Stimulated activated CD8-positive, alpha-beta memory T cell treated with anti-CD3 and anti-CD28 coated beads, Interleukin-4, amount 100 ng/mL, for 48 hours (primary cell): ENCODE data around the gene SEPTIN1.
"Not testable (repeated sequence)": the region's sequence is repeated elsewhere in the genome, so short reads cannot be mapped to it uniquely, and the experiment has no call there.

Experiments used
- DNase-seq: peaks from one replicate; pipeline ENCODE4 v3.0.0-alpha.2; 2020

Gene SEPTIN1

DNA sequence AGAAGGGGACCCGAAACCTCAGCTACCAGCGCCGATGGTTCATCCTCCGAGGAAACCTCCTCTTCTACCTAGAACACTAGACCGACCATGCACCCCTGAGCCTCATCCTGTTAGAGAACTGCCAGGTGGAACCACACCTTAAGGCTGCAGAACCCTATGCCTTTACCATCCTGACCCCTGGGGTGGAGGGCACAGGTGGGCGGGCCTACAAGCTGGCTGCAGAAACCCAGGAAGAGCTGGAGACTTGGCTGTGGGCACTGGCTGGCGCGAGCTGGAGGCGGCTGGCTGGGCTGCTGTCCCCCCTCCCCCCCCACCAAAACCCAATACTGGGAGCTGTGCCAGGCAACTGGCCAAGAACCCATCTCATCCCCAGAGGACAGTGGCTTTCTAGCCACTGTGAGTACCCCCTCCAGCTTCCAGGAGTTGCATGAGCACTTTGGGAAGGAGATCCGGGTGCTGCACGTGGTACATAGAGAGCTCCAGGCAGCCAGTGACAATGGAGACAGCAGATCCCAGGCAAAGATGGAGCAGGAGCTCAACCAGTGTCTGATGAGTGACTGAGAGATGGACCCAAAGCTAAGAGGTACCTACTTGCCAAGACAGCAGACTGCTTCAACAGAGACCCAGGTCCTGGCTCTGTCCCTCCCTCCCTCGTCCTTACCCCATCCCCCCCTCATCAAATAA lies 25.8 kb downstream of the SEPTIN1 start:
- DNase-seq, result no peak

DNA sequence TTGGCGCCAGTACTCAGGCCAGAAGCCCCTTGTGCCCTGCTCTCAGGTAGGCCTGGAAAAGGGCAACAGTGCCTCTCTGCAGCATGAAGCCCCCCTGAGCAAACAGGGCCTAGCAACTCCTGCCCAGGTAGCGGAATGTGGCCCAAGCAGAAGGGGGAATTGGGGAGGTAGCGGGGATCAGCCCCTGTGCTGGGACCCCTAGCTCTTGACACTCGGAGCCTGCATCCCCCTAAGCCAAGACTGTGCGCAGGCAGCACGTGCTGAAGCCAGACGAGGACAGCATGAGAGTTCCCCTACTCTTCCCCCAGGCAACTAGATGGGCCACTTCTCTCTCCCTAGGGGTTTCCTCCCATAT lies 26.4 kb downstream of the SEPTIN1 start:
- DNase-seq, result no peak

DNA sequence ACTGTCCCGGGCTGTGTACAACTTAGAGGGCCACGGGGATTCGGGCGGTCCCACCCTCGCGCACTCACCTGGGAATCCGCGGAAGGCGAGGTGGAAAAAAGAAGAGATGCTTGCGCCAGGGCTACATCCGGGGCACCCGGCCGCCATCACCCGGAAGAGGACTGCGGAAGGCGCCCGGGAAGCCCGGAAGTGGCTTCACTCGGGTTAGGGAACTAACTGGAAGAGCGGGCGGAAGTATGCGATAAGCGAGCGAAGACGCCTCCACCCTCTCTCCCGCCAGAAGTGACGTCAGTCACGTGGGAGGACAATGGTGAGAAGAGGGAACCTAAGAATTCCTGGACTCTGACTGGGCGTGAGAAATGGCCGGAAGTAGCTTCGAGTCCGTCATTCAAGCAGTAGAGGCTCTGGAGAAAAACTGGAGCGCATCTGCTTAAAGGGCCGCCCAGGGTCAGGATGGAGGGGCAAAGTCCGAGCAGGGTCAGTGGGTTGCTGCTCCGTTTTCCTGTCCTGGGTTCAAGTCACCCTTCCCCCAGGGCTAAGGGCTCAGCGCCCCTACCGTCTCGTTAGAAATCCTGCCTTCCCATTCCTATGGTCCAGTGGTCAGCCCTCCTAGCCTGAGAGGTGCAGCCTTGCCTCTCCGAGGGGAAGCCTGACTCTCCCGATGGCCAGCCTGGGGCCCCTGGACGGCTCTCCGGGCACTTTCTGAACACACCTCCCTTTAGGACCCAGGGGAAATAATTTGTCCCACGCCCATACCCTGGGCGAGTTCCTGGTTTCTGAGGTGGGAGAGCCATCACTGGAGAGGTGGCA lies 27.0 kb downstream of the SEPTIN1 start, which contains the start of gene CD2BP2:
Gene CD2BP2, minus strand, starts transcription at position 165 of the 810 bp plus-strand sequence. CDS start 627 bp downstream, outside the sequence.
- DNase-seq, result peak; percentile 94

DNA sequence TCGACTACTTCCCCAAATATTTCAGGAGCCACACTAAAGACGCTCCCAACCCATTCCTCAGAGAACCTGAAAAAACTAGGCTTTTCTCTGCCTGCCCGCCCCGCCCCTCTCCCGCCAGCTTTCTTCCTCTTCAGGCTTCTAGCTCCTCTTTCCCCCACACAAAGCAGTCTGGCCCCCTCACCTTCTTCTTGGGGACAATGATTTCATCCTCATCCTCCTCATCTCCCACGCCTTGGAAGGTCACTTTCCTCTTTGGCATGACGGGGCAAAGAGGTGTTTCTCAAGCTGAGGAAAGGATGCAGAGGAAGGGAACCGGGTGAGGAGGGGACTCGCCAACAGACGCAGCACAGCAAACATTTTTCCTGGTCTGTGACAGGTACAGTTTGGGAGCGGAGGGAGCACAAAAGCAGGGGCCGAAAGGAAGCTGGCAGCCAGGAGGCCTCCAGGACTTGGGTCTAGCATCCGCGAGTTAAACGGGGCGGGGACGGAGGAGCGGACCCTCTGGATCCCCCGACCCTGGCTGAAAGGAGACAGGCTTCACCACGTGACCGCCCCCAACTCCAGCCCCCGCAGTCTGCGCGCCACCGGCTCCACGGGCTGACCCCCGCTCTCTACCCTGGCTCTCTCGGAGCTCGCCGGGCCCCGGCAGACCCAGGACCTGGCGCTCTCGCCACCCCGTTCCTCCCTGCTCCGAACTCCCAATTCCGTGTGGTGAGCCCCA lies 27.8 kb downstream of the SEPTIN1 start:
- no peak for DNase-seq

DNA sequence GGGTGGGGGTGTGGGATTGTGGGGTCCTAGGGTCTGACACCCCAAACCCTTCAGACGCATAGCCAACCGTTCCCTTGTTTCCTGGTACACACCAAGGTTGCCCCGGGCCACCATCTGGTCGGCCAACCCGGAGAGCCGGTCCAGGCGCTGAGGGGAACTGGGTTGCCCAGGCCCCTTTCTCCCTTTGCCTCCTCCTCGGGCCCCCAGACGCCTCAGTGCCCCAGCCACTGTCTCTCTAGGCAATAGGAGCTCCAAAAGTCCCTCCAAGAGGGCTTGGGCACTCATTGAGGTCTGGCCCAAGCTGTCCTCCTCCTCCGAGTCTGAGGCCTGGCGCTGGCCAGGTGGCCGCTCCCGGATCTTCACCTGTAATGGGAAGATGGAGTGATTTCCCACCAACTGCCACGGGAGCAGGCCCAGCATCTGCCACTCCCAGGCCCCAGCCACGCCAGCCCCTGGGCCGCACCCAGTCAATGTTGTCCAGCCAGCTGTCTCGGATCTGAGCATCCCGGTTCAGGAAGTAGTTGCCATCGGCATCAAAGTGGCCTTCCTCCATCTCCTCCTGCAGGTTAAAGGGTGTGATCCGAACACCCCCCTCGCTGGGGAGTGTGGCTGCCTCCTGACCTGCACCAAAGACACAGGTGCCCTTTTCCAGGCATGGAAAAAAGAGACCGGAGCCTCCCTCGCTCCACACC lies 28.8 kb downstream of the SEPTIN1 start:
- DNase-seq, result no peak

DNA sequence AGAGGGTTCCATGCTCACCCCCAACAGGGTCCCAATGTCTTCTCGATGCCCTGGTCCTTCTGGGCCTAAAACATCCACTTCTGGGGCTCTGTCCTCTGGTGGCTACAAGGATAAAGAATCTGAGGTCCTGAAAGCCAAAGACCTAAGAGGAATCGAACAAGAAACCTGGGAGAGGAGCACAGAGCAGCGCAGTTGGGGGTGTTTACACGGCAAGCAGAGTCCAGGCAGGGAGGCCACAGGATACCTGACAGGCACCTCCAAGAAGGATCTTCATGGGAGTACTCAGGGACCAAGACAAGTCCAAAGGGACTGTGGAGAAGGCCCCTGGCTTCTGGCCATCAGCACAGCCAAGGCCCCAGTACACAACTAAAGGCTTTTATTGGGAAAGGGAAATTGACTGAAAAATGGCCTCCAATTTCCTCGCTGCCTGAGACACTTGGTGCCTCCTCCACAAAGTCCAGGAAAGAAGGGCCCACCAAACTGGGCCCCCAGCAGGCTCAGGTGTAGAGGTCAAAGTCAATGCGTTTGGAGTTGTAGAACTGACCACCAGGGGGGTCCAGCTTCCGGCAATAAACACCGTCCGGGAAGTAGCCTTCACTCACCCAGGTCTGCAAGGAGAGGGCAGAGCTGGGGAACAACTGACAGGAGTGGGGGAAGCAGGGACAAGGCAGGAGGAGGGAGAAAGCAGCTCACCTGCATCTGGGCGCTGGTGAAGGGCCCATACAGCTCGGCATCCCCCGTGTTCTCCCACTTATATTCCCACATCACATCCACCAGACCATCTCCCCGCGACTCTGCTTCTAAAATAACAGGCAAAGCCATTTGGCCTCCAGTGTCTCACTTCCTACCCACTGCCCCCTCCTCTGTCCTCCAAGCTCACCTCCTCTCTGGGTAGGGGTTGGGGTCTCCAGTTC lies 29.6 kb downstream of the SEPTIN1 start:
- no peak for DNase-seq

DNA sequence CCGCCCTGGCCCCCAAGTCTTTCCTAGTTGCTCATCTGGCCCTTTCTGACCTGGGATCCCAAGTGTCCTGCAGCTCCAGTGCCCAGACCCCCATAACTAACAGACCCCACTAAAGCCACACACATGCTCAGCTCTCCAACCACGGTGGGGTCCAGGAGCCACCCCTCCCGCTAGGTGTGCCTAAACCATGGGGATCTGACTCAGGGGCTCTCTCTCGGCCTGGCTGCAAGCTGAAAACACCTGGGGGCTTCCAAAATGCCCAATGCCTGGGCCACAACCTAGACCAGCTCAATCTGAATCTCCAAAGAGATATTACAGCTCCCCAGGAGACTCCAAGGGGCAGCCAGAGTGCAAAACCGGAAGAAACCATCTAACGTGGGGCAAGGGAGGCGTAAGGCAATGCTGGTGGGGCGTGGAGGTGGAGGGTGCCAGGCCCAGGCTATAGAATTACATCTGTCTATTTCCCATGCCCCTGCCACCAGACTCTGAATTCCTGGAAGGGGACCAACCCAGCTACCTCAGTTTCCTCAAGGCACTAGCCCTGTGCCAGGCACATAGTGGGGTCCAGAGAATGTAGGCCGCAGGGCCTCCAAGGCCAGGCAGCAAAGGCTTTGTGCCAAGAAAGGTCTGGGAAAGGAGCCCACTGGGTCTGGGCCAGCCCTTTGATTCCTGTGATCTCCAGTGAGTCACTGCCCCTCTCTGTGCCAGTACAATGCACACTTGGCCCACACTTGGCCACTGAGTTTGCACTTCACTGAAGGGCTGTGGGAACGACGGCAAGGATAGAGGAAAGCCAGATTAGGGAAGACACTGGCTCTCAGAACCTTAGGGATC lies 30.6 kb downstream of the SEPTIN1 start:
- no peak for DNase-seq

DNA sequence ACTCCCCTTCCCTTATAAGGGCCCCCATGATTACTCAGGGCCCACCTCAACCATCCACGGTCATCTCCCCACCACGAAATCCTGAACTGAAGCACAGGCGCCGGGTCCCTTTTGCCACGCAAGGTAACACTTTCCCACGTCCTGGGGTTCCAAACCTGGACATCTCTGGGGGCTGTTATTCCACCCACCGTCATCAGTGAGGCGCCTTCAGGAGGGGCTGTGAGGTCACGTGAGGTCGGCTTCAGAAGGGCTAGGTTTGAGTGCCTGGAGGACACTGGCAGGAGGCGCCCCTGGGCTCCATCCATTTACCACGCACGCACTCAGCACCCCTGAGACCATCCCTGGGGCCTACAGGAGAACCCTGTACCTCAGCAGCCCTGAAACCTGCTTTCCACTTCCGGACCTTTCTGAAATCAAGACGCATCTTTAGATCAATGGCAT lies 31.3 kb downstream of the SEPTIN1 start:
- DNase-seq, result no peak

DNA sequence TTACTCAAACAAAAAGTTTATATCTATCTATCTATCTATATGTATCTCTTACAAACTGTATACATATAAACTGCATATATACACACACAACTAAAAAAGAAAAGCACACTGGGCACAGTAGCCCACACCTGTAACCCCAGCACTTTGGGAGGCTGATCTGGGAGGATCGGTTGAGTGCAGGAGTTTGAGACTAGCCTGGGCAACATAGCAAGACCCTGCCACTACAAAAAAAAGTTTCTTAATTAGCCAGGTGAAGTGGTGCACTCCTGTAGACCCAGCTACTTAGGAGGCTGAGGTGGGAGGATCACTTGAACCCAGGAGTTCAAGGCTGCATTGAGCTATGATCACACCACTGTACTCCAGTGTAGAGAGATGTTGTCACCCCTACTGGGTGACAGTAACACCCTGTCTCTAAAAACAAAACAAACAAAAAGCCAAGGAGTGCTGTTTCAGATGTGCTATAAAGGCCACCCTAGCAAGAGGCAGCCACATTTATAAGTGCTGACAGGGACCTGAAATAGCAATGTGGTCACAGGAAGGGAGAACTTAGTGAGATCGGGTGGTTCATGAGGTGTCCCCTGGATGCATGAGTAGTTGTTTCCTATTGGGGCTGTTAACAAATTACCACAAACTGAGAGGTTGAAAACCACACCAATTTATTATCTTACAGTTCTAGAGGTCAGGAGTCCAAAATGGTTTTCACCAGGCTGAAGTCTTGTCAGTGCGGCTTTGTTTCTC lies 32.1 kb downstream of the SEPTIN1 start:
- no peak for DNase-seq

DNA sequence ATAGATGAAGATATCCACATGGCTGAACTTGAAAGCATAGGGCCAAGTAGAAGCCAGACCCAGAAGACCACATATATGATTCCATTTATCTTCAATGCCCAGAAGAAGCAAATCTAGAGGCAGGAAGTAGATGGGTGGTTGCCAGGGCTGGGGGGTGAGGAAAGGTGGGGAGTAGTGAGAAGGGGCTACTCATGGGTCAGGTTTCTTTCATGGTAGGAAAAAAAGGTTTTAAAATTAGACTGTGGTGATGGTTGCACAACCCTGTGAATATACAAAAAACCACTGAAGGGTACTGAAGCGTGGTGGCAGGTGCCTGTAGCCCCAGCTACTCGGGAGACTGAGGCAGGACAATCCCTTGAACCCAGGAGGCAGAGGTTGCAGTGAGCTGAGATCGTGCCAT lies 32.7 kb downstream of the SEPTIN1 start:
- DNase-seq, result no peak

DNA sequence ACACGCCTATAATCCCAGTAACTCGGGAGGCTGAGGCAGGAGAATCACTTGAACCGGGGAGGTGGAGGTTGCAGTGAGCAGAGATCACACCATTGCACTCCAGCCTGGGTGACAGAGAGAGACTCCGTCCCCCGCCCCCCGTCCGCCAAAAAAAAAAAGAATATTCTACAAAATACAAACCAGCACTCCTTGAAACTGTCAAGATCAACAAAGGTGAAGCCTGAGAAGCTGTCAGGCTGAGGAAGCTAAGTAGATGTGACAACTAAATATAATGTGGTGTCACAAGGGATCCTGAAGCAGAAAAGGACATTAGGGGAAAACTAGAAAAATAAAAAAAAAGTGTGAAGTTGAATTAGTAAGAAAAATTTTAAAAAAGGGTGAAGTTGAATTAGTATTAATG lies 33.4 kb downstream of the SEPTIN1 start:
- DNase-seq, result no peak

DNA sequence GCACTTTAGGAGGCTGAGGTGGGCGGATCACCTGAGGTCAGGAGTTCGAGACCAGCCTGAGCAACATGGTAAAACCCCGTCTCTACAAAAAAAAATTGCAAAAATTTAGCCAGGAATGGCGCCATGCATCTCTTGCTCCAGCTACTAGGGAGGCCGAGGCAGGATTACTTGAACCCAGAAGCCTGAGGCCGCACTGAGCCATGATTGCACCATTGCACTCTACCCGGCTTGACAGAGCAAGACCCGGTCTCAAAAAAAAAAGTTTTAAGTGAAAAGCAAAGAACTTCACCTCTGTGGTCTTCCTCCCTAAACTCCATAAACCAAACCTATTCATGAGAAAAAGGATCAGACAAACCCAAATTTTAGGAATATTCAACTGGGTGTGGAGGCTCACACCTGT lies 34.2 kb downstream of the SEPTIN1 start:
- no peak for DNase-seq

DNA sequence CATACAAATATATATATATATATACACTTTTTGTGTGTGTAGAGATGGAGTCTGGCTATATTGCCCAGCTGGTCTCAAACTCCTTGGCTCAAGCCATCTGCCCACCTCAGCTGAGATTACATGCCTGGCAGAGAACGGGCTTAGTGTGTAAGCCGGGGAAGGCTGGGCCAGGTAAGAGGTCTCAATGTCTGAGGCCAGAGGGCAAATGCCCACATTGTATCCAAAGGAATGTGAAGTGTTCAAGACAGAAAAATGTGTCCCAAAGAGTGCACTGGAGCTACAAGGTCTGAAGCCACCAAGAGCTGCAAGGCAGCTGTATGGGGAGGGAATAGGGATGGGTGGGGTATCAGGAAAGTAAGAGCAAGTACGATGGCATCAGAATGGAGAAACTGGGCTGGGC lies 36.1 kb downstream of the SEPTIN1 start:
- no peak for DNase-seq

DNA sequence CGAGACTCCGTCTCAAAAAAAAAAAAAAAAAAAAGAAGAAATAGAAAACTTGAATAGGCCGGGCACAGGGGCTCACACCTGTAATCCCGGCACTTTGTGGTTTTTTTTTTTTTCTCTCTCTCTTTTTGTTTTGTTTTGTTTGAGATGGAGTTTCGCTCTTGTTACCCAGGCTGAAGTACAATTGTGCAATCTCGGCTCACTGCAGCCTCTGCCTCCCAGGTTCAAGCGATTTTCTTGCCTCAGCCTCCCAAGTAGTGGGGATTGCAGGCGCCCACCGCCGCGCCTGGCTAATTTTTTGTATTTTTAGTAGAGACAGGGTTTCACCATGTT lies 38.9 kb downstream of the SEPTIN1 start:
- DNase-seq, result not testable (repeated sequence)

DNA sequence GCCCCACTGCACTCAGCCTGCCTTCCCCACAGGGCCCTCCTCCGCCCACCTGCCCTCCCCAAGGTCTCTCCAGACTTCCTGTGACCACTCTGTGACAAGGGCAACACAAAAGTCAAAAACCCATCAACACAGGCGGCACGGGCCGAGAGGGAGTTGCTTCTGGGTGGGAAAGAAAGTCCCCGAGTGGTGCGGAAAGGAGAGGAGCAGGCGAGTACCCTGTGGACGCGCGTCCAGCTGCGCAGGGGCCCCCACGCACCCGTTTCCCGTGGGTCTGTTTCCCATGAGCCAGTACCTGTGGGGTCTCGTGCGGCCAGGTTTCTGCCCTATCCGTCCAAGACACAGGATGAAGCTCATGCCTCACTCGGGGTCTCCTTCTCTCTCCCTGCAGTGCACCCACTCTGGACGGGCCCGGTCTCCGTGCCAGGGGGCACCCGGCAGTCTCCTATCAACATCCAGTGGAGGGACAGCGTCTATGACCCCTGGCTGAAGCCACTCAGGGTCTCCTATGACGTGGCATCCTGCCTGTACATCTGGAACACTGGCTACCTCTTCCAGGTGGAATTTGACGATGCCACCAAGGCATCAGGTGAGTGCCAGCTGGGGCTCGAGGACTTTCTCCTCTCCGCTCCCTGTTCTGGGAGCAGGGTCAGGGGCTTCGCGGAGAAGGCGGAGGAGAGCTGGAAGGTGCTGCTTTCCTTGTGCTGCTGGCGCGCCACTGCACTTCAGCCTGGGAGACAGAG lies 39.4 kb downstream of the SEPTIN1 start:
- peak; percentile 20 for DNase-seq

DNA sequence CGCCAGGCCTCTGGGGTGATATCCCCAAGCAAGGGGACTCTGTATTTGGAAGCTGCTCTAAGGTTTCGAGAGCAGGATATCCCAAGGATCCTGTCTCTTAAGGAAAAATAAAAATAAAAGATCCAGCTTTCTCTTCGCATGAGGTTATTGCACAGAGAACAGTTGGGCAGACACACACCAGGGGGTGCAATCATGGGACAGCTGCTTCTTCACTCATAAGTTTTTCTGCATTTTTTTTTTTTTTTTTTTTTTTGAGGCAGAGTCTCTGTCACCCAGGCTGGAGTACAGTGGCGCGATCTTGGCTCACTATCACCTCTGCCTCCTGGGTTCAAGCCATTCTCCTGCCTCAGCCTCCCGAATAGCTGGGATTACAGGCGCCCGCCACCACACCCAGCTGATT lies 40.4 kb downstream of the SEPTIN1 start:
- not testable (repeated sequence) for DNase-seq

DNA sequence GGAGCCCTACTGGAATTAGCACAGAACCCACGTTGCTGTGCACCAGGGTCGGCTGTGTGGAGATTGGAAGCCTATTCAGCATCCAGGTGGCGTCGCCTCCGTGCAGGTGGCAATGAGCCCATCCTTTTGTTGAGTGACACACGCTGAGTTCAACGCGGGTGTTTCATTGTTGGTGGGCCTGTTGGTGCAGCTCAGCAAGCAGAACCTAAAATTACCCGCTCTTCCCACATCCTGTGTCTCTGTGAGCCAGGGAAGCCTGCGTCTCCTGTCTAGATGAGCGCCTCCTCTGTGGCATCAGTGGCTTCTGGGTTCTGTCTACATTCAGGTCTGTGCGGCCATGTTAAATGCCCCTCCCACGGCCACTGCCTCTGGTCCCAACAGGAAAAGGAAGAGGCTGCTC lies 41.7 kb downstream of the SEPTIN1 start:
- DNase-seq, result peak; percentile 23

DNA sequence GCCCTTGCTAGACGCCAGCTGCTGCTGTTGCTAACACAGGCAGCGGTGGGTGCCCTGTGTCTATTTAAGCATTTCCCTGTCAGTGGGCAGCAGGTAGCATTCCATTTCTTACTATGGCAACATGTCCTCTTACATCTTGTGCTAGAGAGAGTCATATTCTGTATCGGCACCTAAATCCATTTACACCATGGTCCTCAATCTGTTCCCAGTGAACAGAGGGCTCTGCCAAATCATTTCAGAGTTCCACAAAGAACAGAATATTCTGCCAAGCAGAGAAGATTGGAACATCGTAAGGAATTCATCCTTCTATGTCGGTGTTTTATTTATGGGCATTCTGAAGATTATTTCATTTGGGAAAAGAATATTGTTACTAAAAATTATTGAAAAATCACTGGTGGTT lies 43.6 kb downstream of the SEPTIN1 start:
- DNase-seq, result not testable (repeated sequence)

DNA sequence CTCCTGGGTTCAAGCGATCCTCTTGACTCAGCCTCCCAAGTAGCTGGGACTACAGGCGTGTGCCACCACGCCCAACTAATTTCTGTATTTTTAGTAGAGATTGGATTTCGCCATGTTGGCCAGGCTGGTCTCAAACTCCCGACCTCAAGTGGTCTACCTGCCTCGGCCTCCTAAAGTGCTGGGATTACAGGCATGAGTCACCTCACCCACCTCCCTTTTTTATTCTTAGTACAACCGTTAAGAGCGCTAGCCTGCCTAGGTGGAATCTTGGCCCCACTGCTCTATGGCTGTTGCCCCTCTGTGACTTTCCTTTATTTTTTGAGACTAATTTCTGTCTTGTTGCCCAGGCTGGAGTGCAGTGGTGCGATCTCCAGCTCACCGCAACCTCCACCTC lies 44.4 kb downstream of the SEPTIN1 start:
- DNase-seq, result not testable (repeated sequence)
